ENCODE results near the gene PRICKLE2.

GRCh38 chr3:64199932-64200331 lies 25.3 kb downstream of the PRICKLE2 start:
- TF ChIP-seq CTCF (IDR thresholded peaks at IDR 0.05) (no peak), POLR2A (IDR thresholded peaks at IDR 0.05) (no peak)
